HepG2 (cell line): Measurements from ENCODE around the gene MRPL43. TPM values are rescaled to one million over a fixed set of nuclear protein-coding genes. Genes with fewer than 3 reads are reported as not detected.

Source experiments
- CHD4 ChIP-seq: fragments of 200-600 bp; sonication (generic); IDR thresholded peaks from 2 replicates; pipeline ENCODE4 v1.7.0; 2017; ENCODE audit warnings: mild to moderate bottlenecking, low read length, borderline replicate concordance
- HDAC1 ChIP-seq: sonication (generic); formaldehyde crosslinking; IDR thresholded peaks from 2 replicates; pipeline ENCODE4 v1.5.1; 2020; ENCODE audit warnings: mild to moderate bottlenecking, missing genetic modification reagents
- HMG20A ChIP-seq: IDR thresholded peaks from 2 replicates; pipeline ENCODE4 v1.6.1; 2016; ENCODE audit warnings: borderline replicate concordance
- IKZF1 ChIP-seq: fragments of 450-650 bp; IDR thresholded peaks from 2 replicates; pipeline ENCODE4 v1.7.1; 2016
- JUNB ChIP-seq: sonication (generic); formaldehyde crosslinking; IDR thresholded peaks from 2 replicates; pipeline ENCODE4 v1.8.0; 2022; ENCODE audit warnings: missing genetic modification reagents, mild to moderate bottlenecking, borderline replicate concordance
- JUND ChIP-seq: sonication (generic); formaldehyde crosslinking; IDR thresholded peaks from 2 replicates; pipeline ENCODE4 v1.8.0; 2022; ENCODE audit warnings: mild to moderate bottlenecking, missing genetic modification reagents
- MIER3 ChIP-seq: IDR thresholded peaks from 2 replicates; pipeline ENCODE4 v1.6.1; 2016; ENCODE audit warnings: missing compliant biosample characterization, borderline replicate concordance
- MTF2 ChIP-seq: sonication (generic); formaldehyde crosslinking; IDR thresholded peaks from 2 replicates; pipeline ENCODE4 v1.5.0; 2020; ENCODE audit warnings: missing genetic modification reagents, borderline replicate concordance
- NR2C2 ChIP-seq: sonication (generic); formaldehyde crosslinking; IDR thresholded peaks from 2 replicates; pipeline ENCODE4 v1.4.0; 2020; ENCODE audit warnings: missing genetic modification reagents, mild to moderate bottlenecking, moderate library complexity, borderline replicate concordance
- XBP1 ChIP-seq: sonication (generic); formaldehyde crosslinking; IDR thresholded peaks from 2 replicates; pipeline ENCODE4 v1.5.0; 2020; ENCODE audit warnings: missing genetic modification reagents
- ZMAT3 ChIP-seq: sonication (generic); formaldehyde crosslinking; conservative IDR thresholded peaks from 2 replicates; pipeline ENCODE4 v1.7.0; 2021; ENCODE audit warnings: missing genetic modification reagents
- ZNF460 ChIP-seq: sonication (generic); formaldehyde crosslinking; IDR thresholded peaks from 2 replicates; pipeline ENCODE4 v1.5.1; 2020; ENCODE audit warnings: missing genetic modification reagents, mild to moderate bottlenecking, borderline replicate concordance
- ZNF614 ChIP-seq: IDR thresholded peaks from 2 replicates; pipeline ENCODE4 v1.6.1; 2018; ENCODE audit warnings: missing biosample characterization, missing genetic modification reagents, inconsistent platforms, borderline replicate concordance
- ZNF616 ChIP-seq: sonication (generic); formaldehyde crosslinking; IDR thresholded peaks from 2 replicates; pipeline ENCODE4 v1.5.0; 2020; ENCODE audit warnings: low read depth, mild to moderate bottlenecking, missing genetic modification reagents
- ZNF768 ChIP-seq: sonication (generic); formaldehyde crosslinking; IDR thresholded peaks from 2 replicates; pipeline ENCODE4 v1.4.0; 2020; ENCODE audit warnings: missing genetic modification reagents
- polyA plus RNA-seq, 8 experiments: library from polyadenylated mRNA; depleted of rRNA in 3 of 8; stranded (reverse) in 7 of 8; unstranded in 1 of 8; fragments of >200 nt; fragmentation: Illumina TruSeq in 4 of 8; extraction: Trizol in 4 of 8; gene quantifications; 2 replicates each; pipeline versions ENCODE4 v1.2.1 to v1.2.3, GENCODE V29; 2011 to 2016; ENCODE audit warnings: low read depth in 4 of 8, missing spikeins in 1 of 8, mixed read lengths in 1 of 8; ENCODE audit not compliant: insufficient read depth in 1 of 8
- total RNA-seq, 5 experiments: library from RNA; depleted of rRNA; stranded (reverse); fragments of >200 nt; fragmentation: Illumina TruSeq; extraction: Trizol; gene quantifications; 2 replicates each; pipeline ENCODE4 v1.2.3, GENCODE V29; 2016; ENCODE audit warnings: low read depth in 1 of 5
- TF ChIP-seq, protein P1 (sequence below): sonication (generic); formaldehyde crosslinking; IDR thresholded peaks from 2 replicates; pipeline ENCODE4 v1.4.0; 2020; ENCODE audit warnings: mild to moderate bottlenecking, missing genetic modification reagents
- TF ChIP-seq, protein P2 (sequence below): sonication (generic); formaldehyde crosslinking; IDR thresholded peaks from 2 replicates; pipeline ENCODE4 v1.5.0; 2020; ENCODE audit warnings: missing genetic modification reagents
- TF ChIP-seq, protein P3 (sequence below): sonication (generic); formaldehyde crosslinking; IDR thresholded peaks from 2 replicates; pipeline ENCODE4 v1.8.1; 2023; ENCODE audit warnings: missing genetic modification reagents, mild to moderate bottlenecking, borderline replicate concordance

The MRPL43 gene
- total and polyA plus RNA-seq, 2 of the 13 experiments (the other 11 are each of a cell fraction or from before 2014, with no cell fraction given), result 71.0 to 73.7 TPM

DNA sequence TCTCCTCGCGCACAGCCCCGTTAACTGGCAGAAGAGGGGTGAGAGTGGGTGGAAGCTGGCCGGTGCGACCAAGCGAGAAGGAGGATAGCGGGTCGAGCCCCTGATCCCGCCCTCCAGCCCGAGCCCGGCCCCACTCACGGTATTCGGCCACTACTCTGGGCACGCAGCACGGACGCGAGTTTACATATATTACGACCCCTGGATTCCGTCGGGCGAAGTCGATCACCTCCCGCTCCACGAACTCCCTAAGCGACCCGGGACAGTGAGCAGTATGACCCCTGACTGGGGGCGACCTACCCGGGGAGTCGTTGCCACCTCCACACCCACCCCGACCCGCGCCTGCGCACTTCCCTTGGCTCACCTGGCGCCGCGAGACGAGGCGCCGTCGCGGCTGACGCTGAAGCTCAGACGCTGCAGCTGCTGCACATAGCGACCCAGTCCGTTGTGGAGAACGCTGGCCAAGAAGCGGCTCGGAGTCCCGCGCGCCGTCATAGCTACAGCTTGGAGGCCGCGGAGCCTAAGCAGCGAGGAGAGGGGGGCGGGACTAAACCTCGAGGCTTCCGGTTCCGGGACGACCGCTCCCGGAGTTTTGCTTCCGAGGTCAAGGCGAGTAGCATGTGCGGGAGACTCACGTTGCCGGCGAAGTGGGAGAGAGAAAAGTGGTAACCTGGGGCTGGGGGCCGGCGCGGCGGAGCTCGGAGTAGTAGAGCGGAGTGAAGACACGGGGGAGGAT is at the start of gene MRPL43, which contains the start of gene TWNK (continued):
- TF ChIP-seq, protein P1, sequence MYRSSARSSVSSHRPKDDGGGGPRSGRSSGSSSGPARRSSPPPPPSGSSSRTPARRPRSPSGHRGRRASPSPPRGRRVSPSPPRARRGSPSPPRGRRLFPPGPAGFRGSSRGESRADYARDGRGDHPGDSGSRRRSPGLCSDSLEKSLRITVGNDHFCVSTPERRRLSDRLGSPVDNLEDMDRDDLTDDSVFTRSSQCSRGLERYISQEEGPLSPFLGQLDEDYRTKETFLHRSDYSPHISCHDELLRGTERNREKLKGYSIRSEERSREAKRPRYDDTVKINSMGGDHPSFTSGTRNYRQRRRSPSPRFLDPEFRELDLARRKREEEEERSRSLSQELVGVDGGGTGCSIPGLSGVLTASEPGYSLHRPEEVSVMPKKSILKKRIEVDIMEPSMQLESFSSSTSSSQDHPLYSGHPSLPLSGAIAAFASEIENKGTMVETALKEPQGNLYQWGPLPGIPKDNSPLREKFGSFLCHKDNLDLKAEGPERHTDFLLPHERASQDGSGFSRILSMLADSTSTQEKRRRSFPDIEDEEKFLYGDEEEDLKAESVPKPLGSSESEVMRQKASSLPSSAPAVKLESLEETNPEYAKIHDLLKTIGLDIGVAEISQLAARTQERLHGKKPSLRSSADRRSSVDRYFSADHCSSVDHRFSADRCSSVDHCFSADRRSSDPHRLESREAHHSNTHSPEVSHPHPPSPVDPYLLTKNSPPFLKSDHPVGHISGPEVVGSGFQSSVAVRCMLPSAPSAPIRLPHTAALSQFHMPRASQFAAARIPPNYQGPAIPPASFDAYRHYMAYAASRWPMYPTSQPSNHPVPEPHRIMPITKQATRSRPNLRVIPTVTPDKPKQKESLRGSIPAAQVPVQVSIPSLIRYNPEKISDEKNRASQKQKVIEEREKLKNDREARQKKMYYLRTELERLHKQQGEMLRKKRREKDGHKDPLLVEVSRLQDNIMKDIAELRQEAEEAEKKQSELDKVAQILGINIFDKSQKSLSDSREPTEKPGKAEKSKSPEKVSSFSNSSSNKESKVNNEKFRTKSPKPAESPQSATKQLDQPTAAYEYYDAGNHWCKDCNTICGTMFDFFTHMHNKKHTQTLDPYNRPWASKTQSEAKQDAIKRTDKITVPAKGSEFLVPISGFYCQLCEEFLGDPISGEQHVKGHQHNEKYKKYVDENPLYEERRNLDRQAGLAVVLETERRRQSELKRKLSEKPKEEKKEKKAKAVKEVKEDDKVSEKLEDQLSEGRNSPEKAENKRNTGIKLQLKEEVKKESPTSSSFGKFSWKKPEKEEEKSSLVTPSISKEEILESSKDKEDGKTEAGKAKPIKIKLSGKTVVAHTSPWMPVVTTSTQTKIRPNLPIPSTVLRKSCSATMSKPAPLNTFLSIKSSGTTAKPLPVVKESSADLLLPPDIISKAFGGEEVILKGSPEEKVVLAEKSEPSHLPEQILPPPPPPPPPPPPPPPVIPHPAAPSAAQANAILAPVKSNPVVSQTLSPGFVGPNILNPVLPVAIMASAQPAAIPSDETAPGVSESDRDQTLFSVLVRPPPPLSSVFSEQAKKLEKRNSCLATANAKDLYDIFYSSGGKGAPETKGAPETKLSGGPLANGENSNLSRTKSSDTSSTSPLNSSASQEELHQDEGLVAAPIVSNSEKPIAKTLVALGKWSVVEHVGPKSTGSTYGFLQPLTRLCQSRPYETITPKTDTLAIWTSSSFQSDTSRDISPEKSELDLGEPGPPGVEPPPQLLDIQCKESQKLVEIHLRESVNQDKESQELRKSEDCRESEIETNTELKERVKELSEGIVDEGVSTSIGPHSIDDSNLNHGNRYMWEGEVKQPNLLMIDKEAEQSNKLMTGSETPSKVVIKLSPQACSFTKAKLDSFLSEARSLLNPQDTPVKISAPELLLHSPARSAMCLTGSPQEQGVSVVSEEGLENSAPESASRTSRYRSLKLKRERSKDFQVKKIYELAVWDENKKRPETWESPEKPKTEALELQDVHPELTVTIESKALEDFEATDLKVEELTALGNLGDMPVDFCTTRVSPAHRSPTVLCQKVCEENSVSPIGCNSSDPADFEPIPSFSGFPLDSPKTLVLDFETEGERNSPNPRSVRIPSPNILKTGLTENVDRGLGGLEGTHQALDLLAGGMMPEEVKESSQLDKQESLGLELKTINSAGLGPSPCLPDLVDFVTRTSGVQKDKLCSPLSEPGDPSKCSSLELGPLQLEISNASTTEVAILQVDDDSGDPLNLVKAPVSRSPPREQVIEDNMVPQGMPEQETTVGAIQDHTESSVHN (CRISPR knock-in tag), result peak; percentile 35; the same call in 1 of the 2 replicates
- TF ChIP-seq HMG20A (CRISPR knock-in tag), result no peak
- peak; percentile 100 for TF ChIP-seq NR2C2 (CRISPR knock-in tag)
- no peak for TF ChIP-seq IKZF1
- TF ChIP-seq HDAC1 (CRISPR knock-in tag), result peak; percentile 91
- TF ChIP-seq XBP1, result 0 out of 2 replicates have a peak, but pooled peaks have one; percentile 42
- TF ChIP-seq ZNF768 (CRISPR knock-in tag), result peak; percentile 58; the same call in 1 of the 2 replicates
- TF ChIP-seq JUNB (CRISPR knock-in tag), result peak; percentile 55; the same call in 1 of the 2 replicates
- TF ChIP-seq ZNF460 (CRISPR knock-in tag), result no peak
- TF ChIP-seq ZNF616 (CRISPR knock-in tag), result peak; percentile 57; the same call in 1 of the 2 replicates
- TF ChIP-seq MIER3 (CRISPR knock-in tag), result no peak
- TF ChIP-seq ZNF614, result peak; percentile 63; the same call in 1 of the 2 replicates
- TF ChIP-seq, protein P2, sequence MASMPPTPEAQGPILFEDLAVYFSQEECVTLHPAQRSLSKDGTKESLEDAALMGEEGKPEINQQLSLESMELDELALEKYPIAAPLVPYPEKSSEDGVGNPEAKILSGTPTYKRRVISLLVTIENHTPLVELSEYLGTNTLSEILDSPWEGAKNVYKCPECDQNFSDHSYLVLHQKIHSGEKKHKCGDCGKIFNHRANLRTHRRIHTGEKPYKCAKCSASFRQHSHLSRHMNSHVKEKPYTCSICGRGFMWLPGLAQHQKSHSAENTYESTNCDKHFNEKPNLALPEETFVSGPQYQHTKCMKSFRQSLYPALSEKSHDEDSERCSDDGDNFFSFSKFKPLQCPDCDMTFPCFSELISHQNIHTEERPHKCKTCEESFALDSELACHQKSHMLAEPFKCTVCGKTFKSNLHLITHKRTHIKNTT, result no peak
- no peak for TF ChIP-seq ZMAT3 (CRISPR knock-in tag)
- TF ChIP-seq CHD4, result no peak
- TF ChIP-seq, protein P3, sequence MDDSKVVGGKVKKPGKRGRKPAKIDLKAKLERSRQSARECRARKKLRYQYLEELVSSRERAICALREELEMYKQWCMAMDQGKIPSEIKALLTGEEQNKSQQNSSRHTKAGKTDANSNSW (CRISPR knock-in tag), result no peak
- no peak for TF ChIP-seq MTF2 (CRISPR knock-in tag)
- no peak for TF ChIP-seq JUND
